Measurements from ENCODE around the gene FSD1L. TPM values are rescaled to one million over a fixed set of nuclear protein-coding genes. Genes with fewer than 3 reads are reported as not detected.

The FSD1L gene
- total and polyA plus RNA-seq, 2 of the 13 experiments (the other 11 are each of a cell fraction or from before 2014, with no cell fraction given): 4.1 to 5.1 TPM

- peak; percentile 71 for TF ChIP-seq GABPB1 (CRISPR knock-in tag; IDR thresholded peaks at IDR 0.05)
- no peak for TF ChIP-seq ATF1 (CRISPR knock-in tag; IDR thresholded peaks at IDR 0.05)
- TF ChIP-seq ZNF607 (CRISPR knock-in tag; IDR thresholded peaks at IDR 0.05; ENCODE audit: borderline replicate concordance): peak; percentile 27
- peak; percentile 42; the same call in 1 of the 2 replicates for TF ChIP-seq BRCA1 (CRISPR knock-in tag; IDR thresholded peaks at IDR 0.05)
- peak; percentile 42; the same call in 1 of the 2 replicates for TF ChIP-seq ELF3 (CRISPR knock-in tag; IDR thresholded peaks at IDR 0.05)
- TF ChIP-seq TFAP4 (IDR thresholded peaks at IDR 0.05; ENCODE audit: borderline replicate concordance, low read depth): peak; percentile 52; the same call in 1 of the 2 replicates
- TF ChIP-seq ZFX (CRISPR knock-in tag; IDR thresholded peaks at IDR 0.05; ENCODE audit: low read depth): peak; percentile 74
- TF ChIP-seq TEAD3 (CRISPR knock-in tag; optimal IDR thresholded peaks at IDR 0.05; ENCODE audit: borderline replicate concordance): peak; percentile 45
- no peak for TF ChIP-seq ZNF562 (CRISPR knock-in tag; IDR thresholded peaks at IDR 0.05; ENCODE audit: borderline replicate concordance)
- no peak for TF ChIP-seq SP1 (IDR thresholded peaks at IDR 0.05)
- 0 out of 2 replicates have a peak, but pooled peaks have one; percentile 40 for TF ChIP-seq SP1 (CRISPR knock-in tag; IDR thresholded peaks at IDR 0.05)
- TF ChIP-seq ZNF331 (CRISPR knock-in tag; IDR thresholded peaks at IDR 0.05): peak; percentile 54; the same call in 1 of the 2 replicates
- TF ChIP-seq ZNF766 (CRISPR knock-in tag; IDR thresholded peaks at IDR 0.05; ENCODE audit: borderline replicate concordance): no peak
- TF ChIP-seq EEA1 (CRISPR knock-in tag; IDR thresholded peaks at IDR 0.05; ENCODE audit: borderline replicate concordance): peak; percentile 29; the same call in 1 of the 2 replicates
- TF ChIP-seq TRAFD1 (CRISPR knock-in tag; IDR thresholded peaks at IDR 0.05; ENCODE audit: borderline replicate concordance): no peak
- TF ChIP-seq SP4 (CRISPR knock-in tag; IDR thresholded peaks at IDR 0.05): peak; percentile 56; the same call in 1 of the 2 replicates
- TF ChIP-seq ZNF577 (CRISPR knock-in tag; IDR thresholded peaks at IDR 0.05; ENCODE audit: borderline replicate concordance, low read depth): no peak
- TF ChIP-seq GATA4 (IDR thresholded peaks at IDR 0.05; ENCODE audit: borderline replicate concordance, low read depth): no peak
- no peak for TF ChIP-seq CC2D1A (CRISPR knock-in tag; IDR thresholded peaks at IDR 0.05)
- peak; percentile 100 for TF ChIP-seq ZNF792 (CRISPR knock-in tag; IDR thresholded peaks at IDR 0.05)
- no peak; a peak in 1 of 4 replicates for TF ChIP-seq KLF16 (CRISPR knock-in tag; IDR thresholded peaks at IDR 0.05)
- peak; percentile 53 for TF ChIP-seq ARID5B (CRISPR knock-in tag; IDR thresholded peaks at IDR 0.05)
- TF ChIP-seq ELF1 (CRISPR knock-in tag; IDR thresholded peaks at IDR 0.05): peak; percentile 56
These were observed at the start of gene FSD1L (continued) for GRCh38 chr9:105447814-105448812.

Data from HepG2 (cell line).